BLaER1 (cell line): ENCODE measurements around the gene ATP6V0B.

Experiments used
- H3K27ac ChIP-seq: shearing (Covaris generic); formaldehyde crosslinking; 2 replicates; pipeline ENCODE4 v1.8.1; 2022
- H3K27me3 ChIP-seq: shearing (Covaris generic); formaldehyde crosslinking; 2 replicates; pipeline ENCODE4 v1.8.1; 2022
- H3K36me3 ChIP-seq: shearing (Covaris generic); formaldehyde crosslinking; 2 replicates; pipeline ENCODE4 v1.8.1; 2022
- H3K4me1 ChIP-seq: shearing (Covaris generic); formaldehyde crosslinking; 2 replicates; pipeline ENCODE4 v1.8.1; 2022
- H3K4me2 ChIP-seq: shearing (Covaris generic); formaldehyde crosslinking; 2 replicates; pipeline ENCODE4 v1.8.1; 2022
- H3K4me3 ChIP-seq: shearing (Covaris generic); formaldehyde crosslinking; 2 replicates; pipeline ENCODE4 v1.8.1; 2022
- H3K9ac ChIP-seq: shearing (Covaris generic); formaldehyde crosslinking; 2 replicates; pipeline ENCODE4 v1.8.1; 2022
- H3K9me3 ChIP-seq: shearing (Covaris generic); formaldehyde crosslinking; 2 replicates; pipeline ENCODE4 v1.8.1; 2022
- H4K20me1 ChIP-seq: shearing (Covaris generic); formaldehyde crosslinking; 2 replicates; pipeline ENCODE4 v1.8.1; 2022
- Cebpa-rat ChIP-seq: shearing (Covaris generic); IDR thresholded peaks from 2 replicates; pipeline ENCODE4 v1.8.1; 2022

ATP6V0B gene

DNA sequence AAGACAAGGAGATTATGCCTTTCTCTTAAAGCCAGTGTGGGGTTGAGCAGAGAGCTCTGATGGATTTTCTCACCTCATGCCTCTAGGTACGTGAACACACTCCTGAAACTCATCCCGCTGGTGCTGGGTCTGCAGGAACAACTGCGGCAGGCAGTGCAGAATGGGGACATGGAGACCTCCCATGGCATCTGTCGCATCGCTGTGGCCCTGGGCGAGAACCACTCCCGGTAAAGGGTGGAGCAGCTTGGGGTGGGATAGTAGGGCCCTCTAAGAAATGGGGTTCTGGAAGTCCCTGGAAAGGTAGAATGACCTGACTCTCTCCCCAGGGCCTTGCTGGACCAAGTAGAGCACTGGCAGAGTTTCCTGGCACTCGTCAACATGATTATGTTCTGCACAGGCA, 18.5 kb upstream of the ATP6V0B start:
- Histone ChIP-seq H3K4me1 (peaks cover 9% of the 10 kb centered on the region), H3K9me3 (no peaks in the 10 kb centered on the region), H3K4me2 (no peak overlapping the region), H3K36me3 (peaks cover 55% of the 10 kb centered on the region), H3K27me3 (no peaks in the 10 kb centered on the region), H3K9ac (no peak overlapping the region), H3K4me3 (no peak overlapping the region), H4K20me1 (peaks cover 26% of the 10 kb centered on the region), H3K27ac (no peak overlapping the region)
- no peak for TF ChIP-seq Cebpa-rat

DNA sequence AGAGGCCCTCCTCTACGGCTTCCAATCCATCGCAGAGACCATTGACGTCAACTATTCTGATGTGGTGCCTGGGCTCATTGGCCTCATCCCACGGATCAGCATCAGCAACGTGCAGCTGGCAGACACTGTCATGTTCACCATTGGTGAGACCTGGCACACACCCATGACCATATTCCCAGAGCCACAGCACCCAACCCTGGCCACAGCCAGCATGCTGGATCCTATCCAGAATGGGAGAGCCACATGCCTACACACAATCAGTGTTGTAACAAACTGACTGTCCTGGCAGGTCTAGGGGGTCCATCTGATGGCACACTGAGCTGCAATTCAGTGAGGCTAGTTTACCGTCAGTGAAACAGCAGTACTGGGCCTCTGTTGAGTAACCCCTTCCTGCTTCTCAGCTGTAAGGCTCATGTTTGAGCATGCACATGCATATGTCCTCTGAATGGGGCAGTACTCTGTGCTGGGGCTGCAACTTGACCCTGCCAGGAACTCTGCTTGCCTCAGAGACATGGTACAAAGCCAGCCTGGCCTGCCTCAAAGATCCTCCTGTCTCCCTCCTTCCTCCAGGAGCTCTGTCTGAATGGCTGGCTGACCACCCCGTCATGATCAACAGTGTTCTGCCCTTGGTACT, 17.2 kb upstream of the ATP6V0B start:
- no peak for TF ChIP-seq Cebpa-rat
- Histone ChIP-seq H3K4me2 (no peak overlapping the region), H3K36me3 (peaks cover 66% of the 10 kb centered on the region), H3K4me1 (peaks cover 9% of the 10 kb centered on the region), H3K9me3 (no peaks in the 10 kb centered on the region), H3K27me3 (no peaks in the 10 kb centered on the region), H3K27ac (no peak overlapping the region), H3K9ac (no peak overlapping the region), H3K4me3 (no peak overlapping the region), H4K20me1 (peaks cover 24% of the 10 kb centered on the region)

DNA sequence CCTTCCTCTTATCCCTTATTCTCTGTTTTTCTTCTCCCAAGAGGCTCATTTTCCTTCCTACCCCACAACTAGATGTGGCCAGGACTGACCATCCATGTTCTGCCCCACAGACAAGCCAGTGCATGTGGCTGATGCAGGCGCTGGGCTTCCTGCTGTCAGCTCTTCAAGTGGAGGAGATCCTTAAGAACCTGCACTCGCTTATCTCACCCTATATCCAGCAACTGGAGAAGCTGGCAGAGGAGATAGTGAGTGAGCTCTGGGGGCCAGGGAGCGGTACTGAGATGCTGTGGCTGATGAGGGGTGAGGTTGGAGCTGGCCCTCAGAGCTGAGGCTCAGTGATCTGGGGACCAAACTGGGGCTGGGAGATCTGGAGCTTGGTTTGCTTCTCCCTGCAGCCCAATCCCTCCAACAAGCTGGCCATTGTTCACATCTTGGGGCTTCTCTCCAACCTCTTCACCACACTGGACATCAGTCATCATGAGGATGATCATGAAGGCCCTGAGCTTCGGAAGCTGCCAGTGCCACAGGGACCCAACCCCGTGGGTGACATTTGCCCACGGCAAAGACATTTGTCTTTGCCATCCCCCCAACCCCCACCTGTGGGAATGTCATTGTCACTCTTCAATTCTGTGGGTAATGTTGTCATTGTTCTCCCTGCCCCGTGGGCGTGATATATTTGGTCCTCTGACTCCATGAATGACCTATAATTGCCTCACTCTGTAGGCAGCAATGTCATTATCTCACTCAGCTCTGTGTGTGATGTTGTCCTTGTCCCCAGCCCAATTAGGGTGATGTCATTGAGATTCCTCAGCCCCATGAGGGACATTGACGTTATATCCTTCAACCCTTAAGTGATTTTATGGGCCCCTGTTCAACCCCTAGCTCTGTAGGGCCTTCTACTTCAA, 16.2 kb upstream of the ATP6V0B start:
- no peak for TF ChIP-seq Cebpa-rat
- H3K4me3 ChIP-seq: no peak overlapping the region

DNA sequence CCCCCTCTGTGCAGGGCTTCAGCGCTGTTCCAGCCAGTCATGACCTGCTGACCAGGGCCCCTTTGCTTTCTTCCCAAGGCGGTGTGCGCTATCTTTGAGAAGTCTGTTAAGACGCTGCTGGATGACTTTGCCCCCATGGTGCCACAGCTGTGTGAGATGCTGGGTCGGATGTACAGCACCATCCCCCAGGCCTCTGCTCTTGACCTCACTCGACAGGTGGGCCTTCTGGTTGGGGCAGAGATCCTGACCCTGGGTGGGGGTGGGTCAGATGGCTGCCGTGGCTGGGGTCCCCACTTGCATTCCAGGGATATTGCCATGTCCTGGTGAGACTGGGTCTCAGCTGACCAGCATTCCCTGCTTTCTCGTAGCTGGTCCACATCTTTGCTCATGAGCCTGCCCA, 14.0 kb upstream of the ATP6V0B start:
- no peak overlapping the region for H3K4me3 ChIP-seq
- no peaks in the 10 kb centered on the region for H3K9me3 ChIP-seq
- no peaks in the 10 kb centered on the region for H3K4me1 ChIP-seq
- H3K36me3 ChIP-seq: peaks cover 88% of the 10 kb centered on the region
- H3K27me3 ChIP-seq: no peaks in the 10 kb centered on the region
- no peak overlapping the region for H3K4me2 ChIP-seq
- TF ChIP-seq Cebpa-rat: no peak
- H3K27ac ChIP-seq: no peak overlapping the region
- peaks cover 4% of the 10 kb centered on the region; the same call in 1 of the 2 replicates for H4K20me1 ChIP-seq
- no peak overlapping the region for H3K9ac ChIP-seq

More for the DNA sequence above, 16.2 kb upstream of the ATP6V0B start:
- peaks cover 77% of the 10 kb centered on the region for H3K36me3 ChIP-seq
- H4K20me1 ChIP-seq: peaks cover 13% of the 10 kb centered on the region
- no peaks in the 10 kb centered on the region for H3K9me3 ChIP-seq
- H3K4me1 ChIP-seq: no peaks in the 10 kb centered on the region
- H3K9ac ChIP-seq: no peak overlapping the region
- H3K27me3 ChIP-seq: no peaks in the 10 kb centered on the region
- no peak overlapping the region for H3K4me2 ChIP-seq
- no peak overlapping the region for H3K27ac ChIP-seq

DNA sequence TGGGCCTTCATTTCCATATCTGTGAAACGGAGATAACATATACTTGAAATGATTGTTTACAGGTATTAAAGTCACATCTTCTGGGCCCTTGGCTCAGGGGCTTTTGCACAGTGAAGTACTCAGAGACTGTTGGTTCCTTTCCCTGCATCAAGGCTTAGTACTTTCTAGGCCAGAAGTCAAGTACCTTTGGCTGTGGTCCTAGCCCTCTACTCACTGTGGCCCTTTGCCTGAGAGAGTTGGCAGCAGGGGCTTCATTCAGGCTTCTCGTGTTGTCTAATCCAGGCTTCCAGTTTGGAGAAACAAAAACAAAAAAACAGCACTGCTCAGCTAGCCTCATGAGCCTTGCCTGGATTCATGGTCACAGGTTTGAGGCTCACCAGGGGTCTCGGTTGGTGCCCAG, 13.1 kb upstream of the ATP6V0B start:
- TF ChIP-seq Cebpa-rat: no peak
- no peak overlapping the region for H3K4me2 ChIP-seq

DNA sequence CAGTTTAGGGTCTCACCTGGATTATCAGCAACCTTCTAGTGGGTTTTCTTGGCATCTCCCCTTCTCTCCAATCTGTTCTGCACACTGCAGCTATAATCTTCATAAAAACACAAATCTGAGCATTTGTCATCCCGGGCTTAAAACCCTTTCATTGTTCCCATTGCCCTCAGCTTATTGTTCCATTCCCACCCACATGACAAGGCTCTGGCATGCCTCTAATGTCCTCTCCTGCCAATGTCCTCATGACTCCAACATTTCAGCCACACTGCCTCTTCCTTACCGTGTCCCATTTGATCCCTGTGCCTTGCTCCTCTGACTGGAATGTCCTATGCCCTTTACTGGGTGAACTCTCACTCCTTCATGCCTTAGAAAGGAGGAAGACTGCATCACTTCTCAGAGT, 12.4 kb upstream of the ATP6V0B start:
- Histone ChIP-seq H3K9me3 (no peaks in the 10 kb centered on the region), H3K4me3 (no peak overlapping the region), H3K27me3 (no peaks in the 10 kb centered on the region), H3K36me3 (peaks cover 88% of the 10 kb centered on the region), H3K4me1 (no peaks in the 10 kb centered on the region), H4K20me1 (peaks cover 5% of the 10 kb centered on the region; the same call in 1 of the 2 replicates), H3K9ac (no peak overlapping the region), H3K27ac (no peak overlapping the region), H3K4me2 (no peak overlapping the region)
- no peak for TF ChIP-seq Cebpa-rat

More for the DNA sequence above, 13.1 kb upstream of the ATP6V0B start:
- Histone ChIP-seq H3K27me3 (no peaks in the 10 kb centered on the region), H3K9ac (no peak overlapping the region), H3K4me1 (no peaks in the 10 kb centered on the region), H3K27ac (no peak overlapping the region), H3K4me3 (no peak overlapping the region), H3K36me3 (peaks cover 88% of the 10 kb centered on the region), H3K9me3 (no peaks in the 10 kb centered on the region), H4K20me1 (peaks cover 5% of the 10 kb centered on the region; the same call in 1 of the 2 replicates)

DNA sequence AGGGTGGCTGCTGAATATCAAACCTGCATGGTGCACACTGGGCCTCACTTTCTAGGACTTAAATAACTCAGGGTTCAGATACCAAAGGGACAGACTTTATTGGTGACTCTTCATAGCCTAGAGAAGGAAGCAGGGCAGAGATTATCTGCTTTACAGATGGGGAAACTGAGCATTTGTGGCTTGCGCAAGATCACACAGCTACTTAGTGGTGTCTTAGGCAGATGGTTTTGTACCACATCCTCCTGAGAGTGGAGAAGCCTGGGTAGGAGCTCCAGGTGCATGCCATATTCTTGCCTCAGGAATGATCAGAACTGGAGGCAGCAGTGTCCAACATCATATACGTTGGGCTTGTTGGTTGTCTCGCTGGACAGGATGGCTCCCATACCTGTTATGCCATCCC, 11.8 kb upstream of the ATP6V0B start:
- H4K20me1 ChIP-seq: peaks cover 5% of the 10 kb centered on the region; the same call in 1 of the 2 replicates
- no peak overlapping the region for H3K9ac ChIP-seq
- no peaks in the 10 kb centered on the region for H3K4me1 ChIP-seq
- TF ChIP-seq Cebpa-rat: no peak
- no peaks in the 10 kb centered on the region for H3K9me3 ChIP-seq
- H3K4me2 ChIP-seq: no peak overlapping the region
- H3K36me3 ChIP-seq: peaks cover 88% of the 10 kb centered on the region
- no peaks in the 10 kb centered on the region for H3K27me3 ChIP-seq
- H3K4me3 ChIP-seq: no peak overlapping the region
- H3K27ac ChIP-seq: no peak overlapping the region

DNA sequence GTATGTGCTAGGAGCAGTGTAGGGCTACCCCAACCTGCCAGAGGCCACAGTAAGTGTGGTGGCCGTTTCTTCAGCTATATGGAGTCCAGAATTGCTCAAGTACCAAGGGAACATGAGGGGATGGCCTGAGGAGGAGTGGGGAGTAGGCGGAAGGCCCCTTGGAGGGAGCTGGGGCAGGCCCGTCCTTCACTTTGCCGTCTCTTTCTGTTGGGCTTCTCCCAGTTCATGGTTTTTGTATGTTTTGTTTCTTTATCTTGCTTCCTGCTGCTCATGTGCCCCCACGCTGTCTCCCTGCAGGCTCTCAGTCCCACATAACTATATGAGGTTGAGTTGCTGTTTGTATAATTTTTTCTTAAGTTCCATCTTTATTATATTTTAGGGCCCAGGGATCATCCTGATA, 10.9 kb upstream of the ATP6V0B start:
- H3K4me2 ChIP-seq: no peak overlapping the region
- peaks cover 5% of the 10 kb centered on the region; the same call in 1 of the 2 replicates for H4K20me1 ChIP-seq
- no peak overlapping the region for H3K9ac ChIP-seq
- no peak overlapping the region for H3K4me3 ChIP-seq
- H3K27me3 ChIP-seq: no peaks in the 10 kb centered on the region
- no peaks in the 10 kb centered on the region for H3K9me3 ChIP-seq
- no peaks in the 10 kb centered on the region for H3K4me1 ChIP-seq
- no peak for TF ChIP-seq Cebpa-rat
- H3K36me3 ChIP-seq: peaks cover 80% of the 10 kb centered on the region
- H3K27ac ChIP-seq: no peak overlapping the region

DNA sequence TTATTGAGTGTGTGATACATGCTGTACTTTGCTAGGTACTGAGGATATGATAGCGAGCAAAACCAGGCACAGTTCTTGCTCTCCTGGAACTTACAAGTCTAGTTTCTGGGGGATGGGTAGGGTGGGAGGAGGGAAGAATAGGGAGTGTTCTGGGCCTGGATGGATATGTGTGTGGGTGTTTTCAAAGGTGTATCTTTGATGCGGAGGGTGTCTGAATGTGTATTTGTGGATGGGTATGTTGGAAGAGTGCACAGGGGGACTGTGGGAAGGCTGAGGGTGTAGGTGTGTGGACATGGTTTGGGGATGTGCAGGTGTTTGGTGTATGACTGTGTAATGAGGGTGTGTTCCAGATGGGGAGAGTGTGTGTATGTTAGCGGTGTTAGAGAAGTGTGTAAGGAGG, 9.4 kb upstream of the ATP6V0B start:
- H3K9ac ChIP-seq: no peak overlapping the region
- no peak overlapping the region for H3K4me2 ChIP-seq
- H3K36me3 ChIP-seq: peaks cover 67% of the 10 kb centered on the region
- H3K27ac ChIP-seq: no peak overlapping the region
- H3K4me1 ChIP-seq: peaks cover 2% of the 10 kb centered on the region
- no peaks in the 10 kb centered on the region for H3K27me3 ChIP-seq
- peaks cover 9% of the 10 kb centered on the region; the same call in 1 of the 2 replicates for H4K20me1 ChIP-seq
- H3K4me3 ChIP-seq: no peak overlapping the region
- no peaks in the 10 kb centered on the region for H3K9me3 ChIP-seq
- no peak for TF ChIP-seq Cebpa-rat

DNA sequence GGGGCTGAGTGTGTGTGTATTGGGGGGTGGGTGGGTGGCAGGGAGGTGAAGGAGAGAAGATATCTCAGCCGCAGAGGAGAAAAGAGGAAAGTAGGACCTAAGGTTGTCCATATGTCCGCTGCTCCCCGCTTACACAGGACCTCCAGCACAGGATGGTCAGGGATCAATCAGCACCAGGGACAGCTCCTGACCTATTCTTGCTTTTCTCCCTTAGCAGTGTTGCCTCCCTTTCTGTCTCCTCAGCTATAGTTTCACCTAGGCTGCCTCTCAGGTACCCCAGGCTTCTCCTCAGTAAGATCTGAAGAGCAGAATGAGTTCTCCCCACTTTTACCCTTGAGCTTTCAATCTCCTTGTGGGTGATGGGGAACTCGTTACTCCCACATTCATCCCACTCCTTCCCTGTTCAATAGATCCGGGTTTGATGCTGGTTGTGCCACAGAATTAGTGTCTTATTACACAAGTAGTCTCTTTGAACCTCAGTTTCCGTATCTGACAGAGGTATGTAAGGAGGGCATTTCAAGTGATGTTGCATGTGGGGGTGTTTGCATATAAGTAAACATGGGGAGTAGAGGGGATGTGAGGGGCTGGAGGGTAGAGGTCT, 6.3 kb upstream of the ATP6V0B start:
- H3K9me3 ChIP-seq: no peaks in the 10 kb centered on the region
- H3K4me3 ChIP-seq: no peak overlapping the region
- H3K36me3 ChIP-seq: peaks cover 62% of the 10 kb centered on the region
- no peak overlapping the region for H3K4me2 ChIP-seq
- no peaks in the 10 kb centered on the region for H3K27me3 ChIP-seq
- H3K27ac ChIP-seq: no peak overlapping the region
- peaks cover 12% of the 10 kb centered on the region for H3K4me1 ChIP-seq
- H4K20me1 ChIP-seq: peaks cover 19% of the 10 kb centered on the region; the same call in 1 of the 2 replicates
- TF ChIP-seq Cebpa-rat: no peak
- no peak overlapping the region for H3K9ac ChIP-seq
